Calu3 (cell line): ENCODE measurements around the gene PLCXD3. TPM values are rescaled to one million over a fixed set of nuclear protein-coding genes. Genes with fewer than 3 reads are reported as not detected.

ENCODE experiments used
- Bru-seq: library from RNA; stranded (reverse); fragments of 400-500 nt; gene quantifications from one replicate; lab custom pipeline; 2021; lab: Mats Ljungman, UMichigan
- BruChase-seq, 2 experiments: library from RNA; stranded (reverse); fragments of 400-500 nt; gene quantifications; one replicate each; lab custom pipeline; 2021; lab: Mats Ljungman, UMichigan
- BruUV-seq: library from RNA; stranded (reverse); fragments of 400-500 nt; replicated peaks from 2 replicates; lab custom pipeline; 2021; lab: Mats Ljungman, UMichigan
- CTCF ChIA-PET: fragments of 300-600 bp; sonication (Branson Sonifier 250); formaldehyde crosslinking; loops from one replicate; lab custom pipeline; 2022; ENCODE audit warnings: antibody characterized with exemption; lab: Charles Lee
- DNase-seq: peaks from one replicate; pipeline ENCODE4 v3.0.0; 2022
- H3K27ac Mint-ChIP-seq: one replicate; pipeline ENCODE4 v1.8.0; 2022; ENCODE audit warnings: mixed read lengths; ENCODE audit not compliant: unreplicated experiment
- H3K27me3 Mint-ChIP-seq: one replicate; pipeline ENCODE4 v1.8.0; 2022; ENCODE audit warnings: mixed read lengths; ENCODE audit not compliant: unreplicated experiment
- H3K36me3 Mint-ChIP-seq: one replicate; pipeline ENCODE4 v1.8.0; 2022; ENCODE audit warnings: mild to moderate bottlenecking, moderate library complexity, mixed read lengths; ENCODE audit not compliant: insufficient read depth, unreplicated experiment
- H3K4me1 Mint-ChIP-seq: one replicate; pipeline ENCODE4 v1.8.0; 2022; ENCODE audit warnings: mild to moderate bottlenecking, low read depth, mixed read lengths; ENCODE audit not compliant: unreplicated experiment
- H3K4me3 Mint-ChIP-seq: one replicate; pipeline ENCODE4 v1.8.0; 2022; ENCODE audit warnings: mild to moderate bottlenecking, low read depth, moderate library complexity, mixed read lengths; ENCODE audit not compliant: unreplicated experiment
- H3K9me3 Mint-ChIP-seq: one replicate; pipeline ENCODE4 v1.8.0; 2022; ENCODE audit warnings: low read depth, mixed read lengths; ENCODE audit not compliant: unreplicated experiment
- CTCF ChIP-seq: fragments of 200-600 bp; IDR thresholded peaks from one replicate; pipeline ENCODE4 v1.8.0; 2022; ENCODE audit warnings: antibody characterized with exemption; ENCODE audit not compliant: unreplicated experiment
- intact Hi-C: fragments of 100-400 bp; cut with micrococcal nuclease; formaldehyde crosslinking; loops from one replicate; pipeline ENCODE4 v1.10.0; 2022; ENCODE audit not compliant: unreplicated experiment
- long read RNA-seq: library from polyadenylated mRNA; stranded (forward); transcript quantifications from one replicate; pipeline ENCODE4 v2.0.0, GENCODE V29; 2022
- total RNA-seq: library from RNA; stranded (reverse); gene quantifications from 2 replicates; pipeline ENCODE4 v1.2.3, GENCODE V29; 2022

Gene PLCXD3
- total RNA-seq (not detected in 2 replicates), Bru-seq, nascent RNA (percentile 3 among the genes with signal in this experiment), BruChase-seq, experiment 1, labeled RNA remaining after a 6-hour chase (percentile 4 among the genes with signal in this experiment), BruChase-seq, experiment 2, labeled RNA remaining after a 2-hour chase (percentile 2 among the genes with signal in this experiment)
- long read RNA-seq = 0 reads

GRCh38 chr5:41510176-41510831, at the start of gene PLCXD3:
PLCXD3 (minus strand) TSS chr5:41510601; CDS start chr5:41510526, 75 bp downstream.
- BruUV-seq = no TSS peak
- intact Hi-C loops = loop anchor here (10.0 kb wide), 1 partner anchor 236 kb away; no protein-coding TSS in a partner anchor
- CTCF ChIA-PET = interaction anchor here (1.0 kb wide), 1 partner anchor 11 kb away, joined by 3 read pairs; no protein-coding TSS in a partner anchor
- H3K4me1 Mint-ChIP-seq = peaks cover 8% of the 10 kb centered on the region
- peak within 1 kb of the TSS; percentile 54 for H3K4me3 Mint-ChIP-seq
- H3K36me3 Mint-ChIP-seq = no peaks in the 10 kb centered on the region
- H3K9me3 Mint-ChIP-seq = no peaks in the 10 kb centered on the region
- no peak within 1 kb of the TSS for H3K27ac Mint-ChIP-seq
- peak; percentile 34 for DNase-seq
- peaks cover 31% of the 10 kb centered on the region for H3K27me3 Mint-ChIP-seq
- TF ChIP-seq CTCF = no peak

GRCh38 chr5:41559184-41559583, 48.8 kb upstream of the PLCXD3 start:
- H3K9me3 Mint-ChIP-seq = peaks cover 8% of the 10 kb centered on the region
- intact Hi-C loops = no loop called here
- CTCF ChIA-PET = no interaction called here
- H3K27me3 Mint-ChIP-seq = no peaks in the 10 kb centered on the region
- no peak for TF ChIP-seq CTCF
- BruUV-seq = no TSS peak
- no peak overlapping the region for H3K27ac Mint-ChIP-seq
- H3K36me3 Mint-ChIP-seq = no peaks in the 10 kb centered on the region
- no peak for DNase-seq
- H3K4me3 Mint-ChIP-seq = no peak overlapping the region
- H3K4me1 Mint-ChIP-seq = no peaks in the 10 kb centered on the region

GRCh38 chr5:41558295-41558694, 47.9 kb upstream of the PLCXD3 start:
- no peak overlapping the region for H3K4me3 Mint-ChIP-seq
- TF ChIP-seq CTCF = no peak
- no peak overlapping the region for H3K27ac Mint-ChIP-seq
- CTCF ChIA-PET = no interaction called here
- no peaks in the 10 kb centered on the region for H3K36me3 Mint-ChIP-seq
- no peaks in the 10 kb centered on the region for H3K4me1 Mint-ChIP-seq
- intact Hi-C loops = no loop called here
- H3K9me3 Mint-ChIP-seq = peaks cover 3% of the 10 kb centered on the region
- H3K27me3 Mint-ChIP-seq = no peaks in the 10 kb centered on the region
- DNase-seq = no peak
- no TSS peak for BruUV-seq

GRCh38 chr5:41547991-41548390, 37.6 kb upstream of the PLCXD3 start:
- Mint-ChIP-seq H3K27ac (no peak overlapping the region), H3K36me3 (no peaks in the 10 kb centered on the region), H3K4me1 (no peaks in the 10 kb centered on the region), H3K27me3 (no peaks in the 10 kb centered on the region), H3K4me3 (no peak overlapping the region), H3K9me3 (peaks cover 12% of the 10 kb centered on the region)
- BruUV-seq = no TSS peak
- CTCF ChIA-PET = no interaction called here
- intact Hi-C loops = no loop called here
- no peak for TF ChIP-seq CTCF
- no peak for DNase-seq
